Measurements from ENCODE around the gene SLC7A5.
"Not testable (repeated sequence)": the region's sequence is repeated elsewhere in the genome, so short reads cannot be mapped to it uniquely, and the experiment has no call there.

SLC7A5 gene

GRCh38 chr16:87826798-87827587, 42.3 kb downstream of the SLC7A5 start:
- H3K9ac ChIP-seq (ENCODE audit: low read depth, low read length): no peak overlapping the region
- peaks cover 9% of the 10 kb centered on the region for H3K4me1 ChIP-seq (ENCODE audit: control insufficient read depth, insufficient read depth, low read length)
- no peak overlapping the region for H3K4me3 ChIP-seq (ENCODE audit: low read length)

DNA sequence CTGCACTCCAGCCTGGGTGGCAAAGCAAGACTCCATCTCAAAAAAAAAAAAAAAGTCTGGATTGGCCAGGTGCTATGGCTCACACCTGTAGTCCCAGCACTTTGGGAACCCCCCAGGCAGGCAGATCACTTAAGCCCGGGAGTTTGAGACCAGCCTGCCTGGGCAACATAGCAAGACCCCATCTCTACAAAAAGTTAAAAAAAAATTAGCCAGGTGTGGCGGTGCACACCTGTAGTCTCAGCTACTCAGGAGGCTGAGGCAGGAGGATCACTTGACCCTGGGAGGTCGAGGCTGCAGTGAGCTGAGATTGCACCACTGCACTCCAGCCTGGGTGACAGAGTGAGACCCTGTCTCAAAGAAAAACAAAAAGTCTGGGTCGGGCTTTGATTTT, 42.9 kb downstream of the SLC7A5 start:
- peaks cover 16% of the 10 kb centered on the region for H3K36me3 ChIP-seq (ENCODE audit: insufficient read depth, low read length)
- H3K4me2 ChIP-seq (ENCODE audit: low read length); H3K9ac ChIP-seq (ENCODE audit: low read depth, low read length); H3K4me3 ChIP-seq (ENCODE audit: low read length); H3K9me3 ChIP-seq (replicated peaks; ENCODE audit: low read length); H3K4me1 ChIP-seq (ENCODE audit: control insufficient read depth, insufficient read depth, low read length): not testable (repeated sequence)
- peaks cover 24% of the 10 kb centered on the region for H3K27me3 ChIP-seq (ENCODE audit: control insufficient read depth, insufficient read depth, low read length)

More at GRCh38 chr16:87826798-87827587, 42.3 kb downstream of the SLC7A5 start:
- H3K9me3 ChIP-seq (replicated peaks; ENCODE audit: low read length): no peaks in the 10 kb centered on the region
- H3K27me3 ChIP-seq (ENCODE audit: control insufficient read depth, insufficient read depth, low read length): peaks cover 24% of the 10 kb centered on the region
- no peak overlapping the region for H3K4me2 ChIP-seq (ENCODE audit: low read length)
- H3K36me3 ChIP-seq (ENCODE audit: insufficient read depth, low read length): peaks cover 20% of the 10 kb centered on the region

- not testable (repeated sequence) for H3K4me1 ChIP-seq (ENCODE audit: control insufficient read depth, insufficient read depth, low read length)
- H3K36me3 ChIP-seq (ENCODE audit: insufficient read depth, low read length): peaks cover 11% of the 10 kb centered on the region
Measured at GRCh38 chr16:87825842-87826120, 43.5 kb downstream of the SLC7A5 start.

GRCh38 chr16:87824991-87825841, 44.1 kb downstream of the SLC7A5 start:
- Histone ChIP-seq H3K9me3 (replicated peaks; ENCODE audit: low read length) (no peaks in the 10 kb centered on the region), H3K4me3 (ENCODE audit: low read length) (no peak overlapping the region), H3K27me3 (ENCODE audit: control insufficient read depth, insufficient read depth, low read length) (peaks cover 24% of the 10 kb centered on the region), H3K9ac (ENCODE audit: low read depth, low read length) (no peak overlapping the region), H3K4me1 (ENCODE audit: control insufficient read depth, insufficient read depth, low read length) (peaks cover 9% of the 10 kb centered on the region), H3K4me2 (ENCODE audit: low read length) (no peak overlapping the region), H3K36me3 (ENCODE audit: insufficient read depth, low read length) (peaks cover 6% of the 10 kb centered on the region)

More at GRCh38 chr16:87825842-87826120, 43.5 kb downstream of the SLC7A5 start:
- not testable (repeated sequence) for H3K4me3 ChIP-seq (ENCODE audit: low read length); H3K9ac ChIP-seq (ENCODE audit: low read depth, low read length); H3K9me3 ChIP-seq (replicated peaks; ENCODE audit: low read length); H3K4me2 ChIP-seq (ENCODE audit: low read length)
- H3K27me3 ChIP-seq (ENCODE audit: control insufficient read depth, insufficient read depth, low read length): peaks cover 24% of the 10 kb centered on the region

GRCh38 chr16:87824016-87824990, 45.0 kb downstream of the SLC7A5 start:
- peaks cover 24% of the 10 kb centered on the region for H3K27me3 ChIP-seq (ENCODE audit: control insufficient read depth, insufficient read depth, low read length)
- H3K9me3 ChIP-seq (replicated peaks; ENCODE audit: low read length): no peaks in the 10 kb centered on the region
- no peak overlapping the region for H3K4me3 ChIP-seq (ENCODE audit: low read length)
- H3K4me1 ChIP-seq (ENCODE audit: control insufficient read depth, insufficient read depth, low read length): peaks cover 9% of the 10 kb centered on the region
- H3K36me3 ChIP-seq (ENCODE audit: insufficient read depth, low read length): no peaks in the 10 kb centered on the region
- no peak overlapping the region for H3K4me2 ChIP-seq (ENCODE audit: low read length)
- H3K9ac ChIP-seq (ENCODE audit: low read depth, low read length): no peak overlapping the region

GRCh38 chr16:87823181-87823929, 46.0 kb downstream of the SLC7A5 start:
- Histone ChIP-seq H3K9ac (ENCODE audit: low read depth, low read length) (no peak overlapping the region), H3K4me3 (ENCODE audit: low read length) (no peak overlapping the region), H3K4me2 (ENCODE audit: low read length) (no peak overlapping the region), H3K9me3 (replicated peaks; ENCODE audit: low read length) (peaks cover under 1% of the 10 kb centered on the region), H3K4me1 (ENCODE audit: control insufficient read depth, insufficient read depth, low read length) (peaks cover 9% of the 10 kb centered on the region), H3K27me3 (ENCODE audit: control insufficient read depth, insufficient read depth, low read length) (peaks cover 24% of the 10 kb centered on the region), H3K36me3 (ENCODE audit: insufficient read depth, low read length) (no peaks in the 10 kb centered on the region)

GRCh38 chr16:87822108-87822970, 47.0 kb downstream of the SLC7A5 start:
- no peaks in the 10 kb centered on the region for H3K36me3 ChIP-seq (ENCODE audit: insufficient read depth, low read length)
- H3K4me1 ChIP-seq (ENCODE audit: control insufficient read depth, insufficient read depth, low read length): peaks cover 9% of the 10 kb centered on the region
- H3K27me3 ChIP-seq (ENCODE audit: control insufficient read depth, insufficient read depth, low read length): peaks cover 24% of the 10 kb centered on the region
- no peak overlapping the region for H3K4me3 ChIP-seq (ENCODE audit: low read length)
- no peak overlapping the region for H3K4me2 ChIP-seq (ENCODE audit: low read length)
- H3K9me3 ChIP-seq (replicated peaks; ENCODE audit: low read length): peaks cover 5% of the 10 kb centered on the region
- no peak overlapping the region for H3K9ac ChIP-seq (ENCODE audit: low read depth, low read length)

DNA sequence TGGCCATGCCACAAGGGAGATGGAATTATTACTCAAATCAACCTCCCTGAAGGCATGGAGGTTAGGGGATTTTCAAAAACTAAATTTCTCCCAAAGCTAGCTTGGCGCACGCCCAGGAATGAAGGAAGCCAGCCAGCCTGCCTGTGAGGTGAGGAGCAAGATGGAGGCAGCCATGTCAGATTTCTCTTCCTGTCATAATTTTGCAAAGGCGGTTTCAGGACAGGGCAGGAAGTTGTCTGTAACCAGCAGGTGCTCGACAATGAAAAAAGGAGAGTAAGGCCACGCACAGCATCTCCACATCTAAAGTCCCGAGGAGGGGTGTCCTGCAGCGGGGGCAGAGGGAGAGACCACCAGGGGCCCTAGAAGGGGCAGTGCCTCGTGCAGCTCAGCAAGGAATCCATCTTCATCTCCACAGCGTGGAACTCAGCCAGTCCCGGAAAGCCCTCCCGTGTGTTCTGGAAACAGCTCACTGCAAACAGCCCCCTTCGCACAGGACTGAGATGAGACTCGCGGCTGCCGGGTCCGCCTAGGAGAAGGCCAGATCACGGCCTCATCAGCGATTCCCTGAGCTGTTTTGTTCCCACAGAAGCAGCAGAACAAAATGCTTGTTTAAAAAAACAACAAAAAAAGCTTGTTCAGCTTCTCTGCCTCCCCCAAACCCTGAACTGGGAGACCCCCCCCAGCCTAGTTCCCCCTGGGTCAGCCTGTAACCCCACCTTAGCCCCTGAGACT, 47.8 kb downstream of the SLC7A5 start:
- peaks cover 9% of the 10 kb centered on the region for H3K4me1 ChIP-seq (ENCODE audit: control insufficient read depth, insufficient read depth, low read length)
- H3K4me2 ChIP-seq (ENCODE audit: low read length): no peak overlapping the region
- peaks cover 24% of the 10 kb centered on the region for H3K27me3 ChIP-seq (ENCODE audit: control insufficient read depth, insufficient read depth, low read length)
- peaks cover 11% of the 10 kb centered on the region for H3K9me3 ChIP-seq (replicated peaks; ENCODE audit: low read length)
- H3K9ac ChIP-seq (ENCODE audit: low read depth, low read length): no peak overlapping the region
- no peaks in the 10 kb centered on the region for H3K36me3 ChIP-seq (ENCODE audit: insufficient read depth, low read length)
- no peak overlapping the region for H3K4me3 ChIP-seq (ENCODE audit: low read length)

DNA sequence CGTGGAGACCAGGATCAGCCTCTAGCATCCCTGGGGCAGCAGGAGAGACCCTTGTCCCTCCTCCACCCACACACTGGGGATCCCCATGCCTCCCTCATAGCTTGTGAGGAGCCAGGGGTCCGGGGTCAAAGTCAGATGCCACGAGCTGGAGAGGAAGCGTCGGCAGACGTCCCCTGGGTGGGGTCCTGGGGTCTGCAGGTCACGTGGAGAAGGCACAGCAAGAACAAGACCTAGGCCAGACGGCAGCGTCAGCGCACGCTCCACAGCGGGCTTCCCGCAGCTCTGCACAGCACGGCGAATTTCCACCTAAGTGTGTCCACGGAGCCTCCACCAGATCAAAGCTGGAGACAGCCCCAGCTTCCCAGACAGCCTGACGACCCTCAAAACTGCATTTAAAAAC, 49.3 kb downstream of the SLC7A5 start:
- Histone ChIP-seq H3K4me3 (ENCODE audit: low read length) (no peak overlapping the region), H3K9me3 (replicated peaks; ENCODE audit: low read length) (peaks cover 13% of the 10 kb centered on the region), H3K9ac (ENCODE audit: low read depth, low read length) (no peak overlapping the region), H3K27me3 (ENCODE audit: control insufficient read depth, insufficient read depth, low read length) (peaks cover 24% of the 10 kb centered on the region), H3K36me3 (ENCODE audit: insufficient read depth, low read length) (no peaks in the 10 kb centered on the region), H3K4me1 (ENCODE audit: control insufficient read depth, insufficient read depth, low read length) (peaks cover 9% of the 10 kb centered on the region), H3K4me2 (ENCODE audit: low read length) (no peak overlapping the region)
